K562 (cell line): ENCODE measurements around the gene R3HDM2. TPM values are rescaled to one million over a fixed set of nuclear protein-coding genes. Genes with fewer than 3 reads are reported as not detected.

ENCODE experiments used
- ATAC-seq: fragments of 200-7000 bp; cut with Tn5 transposase; 3 replicates; pipeline ENCODE4 v1.9.1; 2020; ENCODE audit warnings: moderate library complexity
- BruUV-seq: library from RNA; stranded (reverse); fragments of 400-500 nt; replicated peaks from 2 replicates; lab custom pipeline; 2021; lab: Mats Ljungman, UMichigan
- CTCF ChIA-PET: fragments of 300-600 bp; formaldehyde crosslinking; extraction: SDS; loops from one replicate; lab custom pipeline; 2021; ENCODE audit warnings: low intra/inter-chr PET ratio; lab: Yijun Ruan, JAX
- POLR2A ChIA-PET: fragments of 300-600, 350-650 bp; sonication (Branson Sonifier 250); formaldehyde crosslinking; extraction: SDS; loops from one replicate; lab custom pipeline; 2021; ENCODE audit warnings: antibody characterized with exemption, inconsistent platforms; lab: Yijun Ruan, JAX
- DNase-seq, 4 experiments: peaks; one replicate each; pipeline versions ENCODE4 v3.0.0 to v3.0.0-alpha.2; 2011 to 2018; ENCODE audit warnings: low spot score in 3 of 4, mixed read lengths in 3 of 4; ENCODE audit errors: extremely low read depth in 1 of 4
- FAIRE-seq: peaks from 2 replicates; lab custom pipeline; 2011; peaks lifted over from hg19 to GRCh38; lab: Jason Lieb, UNC
- H2AFZ ChIP-seq: 2 replicates; pipeline ENCODE4 v1.6.0; 2011; ENCODE audit warnings: low read depth, low read length, control low read depth, inconsistent platforms
- H3K27ac ChIP-seq: fragments of 200-600 bp; 3 replicates; pipeline ENCODE4 v1.8.0; 2011; ENCODE audit warnings: low read depth, mild to moderate bottlenecking, control low read depth, inconsistent platforms, low read length, moderate library complexity, mixed read lengths; ENCODE audit errors: extremely low read depth
- H3K27me3 ChIP-seq, 2 experiments: fragments of 300-600 bp in 1 of 2; 2 replicates in 1 of 2; 3 replicates in 1 of 2; pipeline versions ENCODE4 v1.6.0 to v1.8.0; 2011; ENCODE audit warnings: inconsistent platforms in 2 of 2, low read length in 2 of 2, mild to moderate bottlenecking in 1 of 2, mixed read lengths in 1 of 2, moderate library complexity in 1 of 2; ENCODE audit not compliant: control insufficient read depth in 2 of 2, insufficient read depth in 2 of 2
- H3K36me3 ChIP-seq: fragments of 300-600 bp; 3 replicates; pipeline ENCODE4 v1.8.0; 2011; ENCODE audit warnings: mild to moderate bottlenecking, low read length, inconsistent platforms; ENCODE audit not compliant: control insufficient read depth, insufficient read depth
- H3K4me1 ChIP-seq, 2 experiments: fragments of 200-600 bp in 1 of 2; replicated peaks in 1 of 2; 2 replicates in 1 of 2; 3 replicates in 1 of 2; pipeline versions ENCODE4 v1.5.1 to v1.8.0; 2011; ENCODE audit warnings: inconsistent platforms in 2 of 2, low read length in 2 of 2, mild to moderate bottlenecking in 1 of 2, mixed read lengths in 1 of 2, moderate library complexity in 1 of 2; ENCODE audit not compliant: control insufficient read depth in 2 of 2, insufficient read depth in 2 of 2
- H3K4me2 ChIP-seq: 2 replicates; pipeline ENCODE4 v1.6.1; 2011; ENCODE audit warnings: low read length, control low read depth, inconsistent platforms, mixed read lengths; ENCODE audit not compliant: insufficient read depth
- H3K4me3 ChIP-seq: fragments of 200-600 bp; sonication (generic), shearing (Covaris generic); 2 replicates; pipeline ENCODE4 v1.5.1; 2016; ENCODE audit warnings: control low read depth, inconsistent platforms
- H3K79me2 ChIP-seq: fragments of 200-600 bp; 3 replicates; pipeline ENCODE4 v1.8.0; 2011; ENCODE audit warnings: low read length, inconsistent platforms; ENCODE audit not compliant: control insufficient read depth, insufficient read depth
- H3K9ac ChIP-seq, 2 experiments: 2 replicates each; pipeline versions ENCODE4 v1.6.0 to v1.6.1; 2011; ENCODE audit warnings: low read depth in 2 of 2, low read length in 2 of 2, control low read depth in 1 of 2, inconsistent platforms in 1 of 2, mild to moderate bottlenecking in 1 of 2, mixed read lengths in 1 of 2; ENCODE audit not compliant: insufficient read depth in 1 of 2
- H3K9me1 ChIP-seq: one replicate; pipeline ENCODE4 v1.6.0; 2011; ENCODE audit warnings: inconsistent platforms, mild to moderate bottlenecking, low read length, moderate library complexity; ENCODE audit not compliant: control insufficient read depth, insufficient read depth
- H3K9me3 ChIP-seq: replicated peaks from 2 replicates; pipeline ENCODE4 v1.5.1; 2011; ENCODE audit warnings: low read depth, low read length, inconsistent platforms; ENCODE audit not compliant: control insufficient read depth, insufficient read depth
- H4K20me1 ChIP-seq: replicated peaks from 2 replicates; pipeline ENCODE4 v1.6.1; 2011; ENCODE audit warnings: low read length, inconsistent platforms, mixed read lengths; ENCODE audit not compliant: control insufficient read depth, insufficient read depth
- CC2D1A ChIP-seq: fragments of 450-650 bp; IDR thresholded peaks from 2 replicates; pipeline ENCODE4 v1.6.1; 2017; ENCODE audit warnings: mild to moderate bottlenecking
- E2F3 ChIP-seq: fragments of 250-450 bp; sonication (Bioruptor Pico); IDR thresholded peaks from 2 replicates; pipeline ENCODE4 v1.4.0; 2020; ENCODE audit warnings: mild to moderate bottlenecking
- EWSR1 ChIP-seq: fragments of 450-650 bp; IDR thresholded peaks from 2 replicates; pipeline ENCODE4 v1.6.1; 2018; ENCODE audit warnings: borderline replicate concordance, mild to moderate bottlenecking, low read depth, moderate library complexity; ENCODE audit not compliant: partially characterized antibody
- FOXA1 ChIP-seq: fragments of 450-650 bp; IDR thresholded peaks from 2 replicates; pipeline ENCODE4 v1.6.1; 2016; ENCODE audit warnings: mild to moderate bottlenecking, borderline replicate concordance
- FOXJ2 ChIP-seq: fragments of 200-800 bp; sonication (Bioruptor generic); IDR thresholded peaks from 2 replicates; pipeline ENCODE4 v1.6.1; 2016; ENCODE audit warnings: missing genetic modification characterization, missing compliant biosample characterization
- GABPA ChIP-seq: fragments of 200-800 bp; sonication (Bioruptor generic); conservative IDR thresholded peaks from 2 replicates; pipeline ENCODE4 v1.6.1; 2016; ENCODE audit warnings: low read depth, missing genetic modification characterization, missing compliant biosample characterization
- GTF2A2 ChIP-seq: IDR thresholded peaks from 2 replicates; pipeline ENCODE4 v1.6.1; 2016; ENCODE audit warnings: mild to moderate bottlenecking, missing genetic modification characterization, missing compliant biosample characterization
- HNRNPL ChIP-seq: fragments of 200-400 bp; formaldehyde crosslinking; IDR thresholded peaks from 2 replicates; pipeline ENCODE4 v1.6.1; 2017; ENCODE audit warnings: low read depth, mild to moderate bottlenecking, low read length
- MAFK ChIP-seq: IDR thresholded peaks from 2 replicates; pipeline ENCODE4 v1.6.1; 2011; ENCODE audit warnings: low read length, improper control_type of control experiment
- MXI1 ChIP-seq: IDR thresholded peaks from 2 replicates; pipeline ENCODE4 v1.6.1; 2011; ENCODE audit warnings: low read depth, mild to moderate bottlenecking, improper control_type of control experiment, low read length
- PTRF ChIP-seq: fragments of 450-650 bp; IDR thresholded peaks from 2 replicates; pipeline ENCODE4 v1.6.1; 2016; ENCODE audit warnings: mild to moderate bottlenecking, missing genetic modification characterization, missing compliant biosample characterization
- U2AF2 ChIP-seq: fragments of 200-400 bp; formaldehyde crosslinking; optimal IDR thresholded peaks from 2 replicates; pipeline ENCODE3; 2017; ENCODE audit warnings: low read depth, mild to moderate bottlenecking, low read length
- USF2 ChIP-seq: sonication (generic); formaldehyde crosslinking; IDR thresholded peaks from 2 replicates; pipeline ENCODE4 v1.5.0; 2020; ENCODE audit warnings: missing genetic modification reagents
- ZNF780A ChIP-seq: fragments of 250-450 bp; sonication (Bioruptor Pico); IDR thresholded peaks from 2 replicates; pipeline ENCODE4 v1.5.0; 2021; ENCODE audit warnings: mild to moderate bottlenecking
- WGBS: fragments of 100-300 bp; shearing (Covaris generic); methylation state at CpG from one replicate; pipeline ENCODE4 v1.1.6; 2016; ENCODE audit warnings: low coverage, mixed read lengths; ENCODE audit not compliant: insufficient coverage; ENCODE audit errors: missing lambda C conversion rate; 5-methylcytosine and 5-hydroxymethylcytosine counted together
- in situ Hi-C: fragments of 300-500 bp; cut with MboI; formaldehyde crosslinking; loops from 4 replicates; pipeline ENCODE4 v1.15.0; 2018; ENCODE audit warnings: inconsistent platforms, mixed read lengths
- intact Hi-C: fragments of 100-400 bp; cut with micrococcal nuclease; formaldehyde crosslinking; loops from 2 replicates; pipeline ENCODE4 v1.14.2; 2022
- polyA plus RNA-seq, 8 experiments: library from polyadenylated mRNA; depleted of rRNA in 4 of 8; stranded (reverse) in 5 of 8; unstranded in 3 of 8; fragments of >200 nt; fragmentation: Nextera tagmentation in 2 of 8; fragmentation: Illumina TruSeq in 1 of 8; extraction: Ambion mirVana in 2 of 8; extraction: Trizol in 1 of 8; gene quantifications; 2 replicates each; pipeline versions ENCODE4 v1.2.1 to v1.2.3, GENCODE V29; 2011 to 2014; ENCODE audit warnings: inconsistent platforms in 1 of 8, missing spikeins in 1 of 8
- total RNA-seq, 7 experiments: library from RNA; depleted of rRNA in 6 of 7; stranded (reverse); fragments of >200 nt in 6 of 7; fragmentation: Illumina TruSeq in 2 of 7; extraction: Trizol in 2 of 7; gene quantifications; 2 replicates each; pipeline versions ENCODE4 v1.2.1 to v1.2.3, GENCODE V29; 2011 to 2021; ENCODE audit warnings: low replicate concordance in 1 of 7
- TF ChIP-seq, protein P1 (sequence below): fragments of 450-650 bp; IDR thresholded peaks from 2 replicates; pipeline ENCODE4 v1.6.1; 2016; ENCODE audit warnings: missing biosample characterization, missing genetic modification characterization

Gene R3HDM2
- total and polyA plus RNA-seq, 9 of the 15 experiments (the other 6 are each of a cell fraction or from before 2014, with no cell fraction given), result 3.3 to 18.8 (median 9.0) TPM

- ChIA-PET POLR2A (interaction anchor here (0.7 kb wide), 1 partner anchor 24 kb away, joined by 3 read pairs; no protein-coding TSS in a partner anchor), CTCF (no interaction called here)
- Histone ChIP-seq H3K27ac (no peak overlapping the region), H3K4me2 (no peak overlapping the region), H3K9ac (no peak overlapping the region), H3K79me2 (no peaks in the 10 kb centered on the region), H3K36me3 (no peaks in the 10 kb centered on the region), H4K20me1 (0 out of 2 replicates have a peak, but pooled peaks cover 2% of the 10 kb centered on the region), H2AFZ (no peak overlapping the region), H3K9me3 (no peaks in the 10 kb centered on the region), H3K4me1 (peaks cover 22 to 35% of the 10 kb centered on the region in 2 experiments), H3K27me3 (0 out of 5 replicates have a peak, but pooled peaks cover 0 to 3% of the 10 kb centered on the region in 2 experiments), H3K9me1 (no peaks in the 10 kb centered on the region), H3K4me3 (no peak overlapping the region)
- ATAC-seq, result no peak
- 100% methylated on average over 1 of the region's 1 CpG for WGBS
- TF ChIP-seq, protein P1, sequence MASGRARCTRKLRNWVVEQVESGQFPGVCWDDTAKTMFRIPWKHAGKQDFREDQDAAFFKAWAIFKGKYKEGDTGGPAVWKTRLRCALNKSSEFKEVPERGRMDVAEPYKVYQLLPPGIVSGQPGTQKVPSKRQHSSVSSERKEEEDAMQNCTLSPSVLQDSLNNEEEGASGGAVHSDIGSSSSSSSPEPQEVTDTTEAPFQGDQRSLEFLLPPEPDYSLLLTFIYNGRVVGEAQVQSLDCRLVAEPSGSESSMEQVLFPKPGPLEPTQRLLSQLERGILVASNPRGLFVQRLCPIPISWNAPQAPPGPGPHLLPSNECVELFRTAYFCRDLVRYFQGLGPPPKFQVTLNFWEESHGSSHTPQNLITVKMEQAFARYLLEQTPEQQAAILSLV (tag), result no peak
- TF ChIP-seq HNRNPL (no peak), MXI1 (no peak), E2F3 (CRISPR knock-in tag) (no peak), FOXJ2 (tag) (no peak), USF2 (CRISPR knock-in tag) (no peak), GTF2A2 (tag) (no peak), CC2D1A (no peak), GABPA (tag) (no peak), MAFK (no peak), FOXA1 (no peak), EWSR1 (no peak), ZNF780A (CRISPR knock-in tag) (no peak), PTRF (tag) (no peak), U2AF2 (no peak)
- in situ Hi-C loops (no loop called here), intact Hi-C loops (loop anchor here (10.0 kb wide), 1 partner anchor 122 kb away; the partner anchor contains the start of gene LRP1)
- FAIRE-seq, result no peak
- no TSS peak for BruUV-seq
- no peak for DNase-seq
These were observed 183.8 kb downstream of the R3HDM2 start for GRCh38 chr12:57247041-57247440.
